ENCODE measurements around the gene ARHGEF10L.

ARHGEF10L gene

DNA sequence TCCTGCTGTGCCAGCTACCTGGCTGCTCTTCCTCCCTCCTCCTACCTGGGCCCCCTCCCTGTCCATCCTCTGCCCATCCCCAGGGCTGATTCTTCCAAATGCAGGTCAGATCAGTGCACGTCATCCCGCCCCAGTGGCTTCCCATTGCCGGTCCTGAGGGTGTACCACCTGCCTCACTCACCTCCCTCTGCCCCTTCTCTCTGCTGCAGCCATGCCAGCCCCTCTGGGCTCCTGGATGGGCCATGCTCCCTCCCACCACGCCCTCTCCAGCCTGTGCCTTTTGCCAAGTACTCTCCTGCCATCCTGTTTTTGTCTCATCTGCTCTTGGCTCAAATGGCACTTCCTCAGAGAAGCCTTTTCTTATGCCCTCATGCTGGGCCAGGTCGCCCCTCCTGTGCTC, 95.8 kb downstream of the ARHGEF10L start:
- ChIA-PET POLR2A (no interaction called here), CTCF (no interaction called here)
- H3K4me3 ChIP-seq (ENCODE audit: low read depth, low read length) = no peak overlapping the region
- no peak for DNase-seq (ENCODE audit: low read depth, low spot score)
- TF ChIP-seq CTCF (IDR thresholded peaks at IDR 0.05; ENCODE audit: insufficient read depth, low read length, missing control alignments) = no peak

DNA sequence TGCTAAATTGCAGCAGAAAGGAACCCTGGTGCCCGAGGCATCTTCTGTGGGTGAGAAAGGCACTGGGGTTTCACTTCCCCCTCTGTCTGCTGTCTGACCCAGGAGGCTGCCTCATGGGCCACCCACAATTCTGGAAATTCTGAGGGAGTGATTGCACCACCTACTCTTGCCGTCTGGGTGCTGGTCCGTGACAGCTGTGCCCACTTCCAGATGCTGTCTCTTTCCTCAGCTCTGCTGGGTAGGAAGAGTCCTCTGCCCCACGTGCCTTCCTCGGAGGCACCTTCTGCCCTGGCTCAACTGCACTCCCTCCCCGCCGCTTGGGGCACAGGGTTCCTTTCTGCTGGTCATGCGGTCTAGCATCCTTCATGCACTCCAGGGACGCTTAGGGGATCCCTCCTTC, 96.3 kb downstream of the ARHGEF10L start:
- CTCF ChIA-PET = interaction anchor here (0.6 kb wide), 1 partner anchor 133 kb away, joined by 3 read pairs; no protein-coding TSS in a partner anchor
- POLR2A ChIA-PET = no interaction called here
- no peak for TF ChIP-seq CTCF (IDR thresholded peaks at IDR 0.05; ENCODE audit: insufficient read depth, low read length, missing control alignments)
- no peak for DNase-seq (ENCODE audit: low read depth, low spot score)
- no peak overlapping the region for H3K4me3 ChIP-seq (ENCODE audit: low read depth, low read length)

DNA sequence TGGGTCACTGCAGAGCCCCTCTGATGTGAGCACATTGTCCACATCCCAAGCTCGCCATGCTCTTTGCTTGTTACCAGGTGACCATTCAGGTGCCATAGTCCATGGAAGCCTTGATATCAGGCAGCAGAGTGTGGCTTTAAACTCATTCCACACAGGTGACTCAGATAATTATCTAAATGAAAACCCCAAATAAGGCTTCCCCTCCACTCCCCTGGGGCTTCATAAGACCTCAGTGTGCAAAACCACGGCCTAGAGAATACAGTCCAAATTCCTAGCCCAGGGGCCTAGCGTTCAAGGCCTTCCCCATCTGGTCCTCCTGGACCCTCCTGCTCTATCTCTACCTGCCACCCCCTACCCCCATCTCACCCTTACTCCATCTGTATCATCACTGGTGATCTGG, 97.1 kb downstream of the ARHGEF10L start:
- ChIA-PET CTCF (interaction anchor here (1.3 kb wide), 1 partner anchor 134 kb away, joined by 4 read pairs; no protein-coding TSS in a partner anchor), POLR2A (no interaction called here)

GRCh38 chr1:17637055-17637454, 97.6 kb downstream of the ARHGEF10L start:
- DNase-seq (ENCODE audit: low read depth, low spot score) = no peak
- ChIA-PET POLR2A (no interaction called here), CTCF (interaction anchor here (1.3 kb wide), 1 partner anchor 135 kb away, joined by 4 read pairs; no protein-coding TSS in a partner anchor)
- H3K4me3 ChIP-seq (ENCODE audit: low read depth, low read length) = no peak overlapping the region
- TF ChIP-seq CTCF (IDR thresholded peaks at IDR 0.05; ENCODE audit: insufficient read depth, low read length, missing control alignments) = no peak

More for the DNA sequence above, 97.1 kb downstream of the ARHGEF10L start:
- TF ChIP-seq CTCF (IDR thresholded peaks at IDR 0.05; ENCODE audit: insufficient read depth, low read length, missing control alignments) = no peak
- no peak overlapping the region for H3K4me3 ChIP-seq (ENCODE audit: low read depth, low read length)
- DNase-seq (ENCODE audit: low read depth, low spot score) = no peak

DNA sequence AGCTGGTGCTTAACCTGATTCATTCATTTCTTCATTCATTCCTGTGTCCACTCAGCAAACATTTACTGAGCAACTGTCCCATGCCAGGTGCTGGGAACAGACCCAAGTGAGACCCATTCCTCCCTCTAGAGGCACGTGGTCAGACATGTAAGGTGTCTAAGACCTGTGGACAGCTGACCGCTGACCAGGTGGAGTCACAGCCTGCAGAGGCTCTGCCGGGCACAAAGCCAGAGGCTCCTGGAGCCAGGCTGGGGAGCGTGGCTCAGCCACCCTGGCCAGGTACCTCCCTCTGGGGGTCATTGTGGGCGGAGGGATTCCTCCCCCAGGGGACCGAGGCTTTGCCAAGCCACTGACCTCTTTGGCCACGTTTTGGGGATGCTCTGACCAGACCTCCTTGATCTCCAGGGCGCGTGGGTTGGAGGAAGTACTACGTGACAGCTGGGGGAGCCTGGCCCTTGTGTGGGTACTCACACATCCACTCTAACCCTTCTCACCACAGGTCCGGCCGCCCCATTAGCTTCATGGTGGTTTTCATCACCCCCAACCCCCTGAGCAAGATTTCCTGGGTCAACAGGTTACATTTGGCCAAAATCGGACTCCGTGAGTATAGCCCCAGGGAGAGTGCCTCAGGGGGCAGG, 100.3 kb downstream of the ARHGEF10L start:
- H3K4me3 ChIP-seq (ENCODE audit: low read depth, low read length) = no peak overlapping the region
- no peak for DNase-seq (ENCODE audit: low read depth, low spot score)
- CTCF ChIA-PET = interaction anchor here (0.7 to 1.8 kb wide), 6 partner anchors 13 to 161 kb away, joined by 3 to 9 read pairs (median 4); no protein-coding TSS in a partner anchor
- POLR2A ChIA-PET = no interaction called here
- no peak for TF ChIP-seq CTCF (IDR thresholded peaks at IDR 0.05; ENCODE audit: insufficient read depth, low read length, missing control alignments)

DNA sequence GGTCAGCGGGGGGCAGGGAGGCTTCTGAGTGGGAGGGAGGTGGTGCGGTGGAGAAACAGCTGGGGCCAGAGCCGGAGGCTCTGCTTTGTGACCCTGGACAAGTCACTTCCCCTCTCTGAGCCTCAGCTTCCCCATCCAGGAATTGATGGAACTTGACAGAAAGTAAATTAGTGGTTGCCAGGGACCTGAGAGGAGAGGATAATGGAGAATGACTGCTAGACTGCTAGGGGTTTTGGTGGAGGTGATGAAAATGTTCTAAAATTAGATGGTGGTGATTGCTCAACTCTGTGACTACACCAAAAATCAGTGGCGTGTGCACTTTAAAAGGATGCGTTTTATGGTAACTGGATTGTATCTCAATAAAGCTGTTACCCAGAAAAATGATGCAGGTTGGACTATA, 100.9 kb downstream of the ARHGEF10L start:
- ChIA-PET POLR2A (no interaction called here), CTCF (interaction anchor here (0.8 to 1.7 kb wide), 4 partner anchors 14 to 162 kb away, joined by 3 to 9 read pairs (median 4); no protein-coding TSS in a partner anchor)
- no peak for DNase-seq (ENCODE audit: low read depth, low spot score)

More for the DNA sequence above, 100.9 kb downstream of the ARHGEF10L start:
- H3K4me3 ChIP-seq (ENCODE audit: low read depth, low read length) = no peak overlapping the region
- no peak for TF ChIP-seq CTCF (IDR thresholded peaks at IDR 0.05; ENCODE audit: insufficient read depth, low read length, missing control alignments)

Measured in AG04449 (cell line).